GM21526 (cell line): ENCODE measurements around the gene ASPHD1.
A peak's percentile ranks its signal among the peaks of the same experiment; 100 is the strongest.
"Not testable (repeated sequence)": the region's sequence is repeated elsewhere in the genome, so short reads cannot be mapped to it uniquely, and the experiment has no call there.

Experiments used
- ATAC-seq: cut with Tn5 transposase; IDR thresholded peaks from one replicate; pipeline ENCODE4 v1.9.1; 2021; ENCODE audit warnings: moderate library complexity; ENCODE audit not compliant: unreplicated experiment, low FRiP score

Gene ASPHD1, protein sequence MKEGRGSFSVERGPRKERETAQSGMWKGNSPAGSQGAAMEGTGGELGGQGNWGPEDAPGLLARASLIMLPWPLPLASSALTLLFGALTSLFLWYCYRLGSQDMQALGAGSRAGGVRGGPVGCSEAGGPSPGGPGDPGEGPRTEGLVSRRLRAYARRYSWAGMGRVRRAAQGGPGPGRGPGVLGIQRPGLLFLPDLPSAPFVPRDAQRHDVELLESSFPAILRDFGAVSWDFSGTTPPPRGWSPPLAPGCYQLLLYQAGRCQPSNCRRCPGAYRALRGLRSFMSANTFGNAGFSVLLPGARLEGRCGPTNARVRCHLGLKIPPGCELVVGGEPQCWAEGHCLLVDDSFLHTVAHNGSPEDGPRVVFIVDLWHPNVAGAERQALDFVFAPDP

GRCh38 chr16:29900102-29900887 lies at the start of gene ASPHD1:
ASPHD1 (plus strand) TSS chr16:29900488; CDS start chr16:29900972, 484 bp downstream.
- ATAC-seq, result peak; percentile 62

- ATAC-seq, result no peak
These were observed 49.3 kb upstream of the ASPHD1 start for GRCh38 chr16:29850998-29851397.

DNA sequence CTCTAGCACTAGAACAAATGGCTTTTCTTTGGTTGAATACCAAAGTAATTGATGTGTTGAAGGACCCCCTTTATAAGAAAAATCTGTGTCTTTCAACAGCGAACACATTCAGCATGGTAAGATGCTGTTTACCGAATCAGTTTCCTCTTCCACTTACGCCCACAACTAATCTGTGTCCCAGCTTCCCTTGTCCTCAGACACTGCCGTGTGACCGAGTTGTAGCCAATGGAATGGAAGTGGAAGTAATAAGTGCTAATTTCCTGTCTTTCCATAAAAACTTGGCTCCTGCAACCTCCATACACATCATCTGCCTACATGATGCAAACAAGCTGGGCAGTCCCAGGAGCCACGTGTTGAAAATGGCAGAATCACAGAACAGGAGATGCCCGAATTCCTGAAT lies 47.6 kb upstream of the ASPHD1 start:
- no peak for ATAC-seq

DNA sequence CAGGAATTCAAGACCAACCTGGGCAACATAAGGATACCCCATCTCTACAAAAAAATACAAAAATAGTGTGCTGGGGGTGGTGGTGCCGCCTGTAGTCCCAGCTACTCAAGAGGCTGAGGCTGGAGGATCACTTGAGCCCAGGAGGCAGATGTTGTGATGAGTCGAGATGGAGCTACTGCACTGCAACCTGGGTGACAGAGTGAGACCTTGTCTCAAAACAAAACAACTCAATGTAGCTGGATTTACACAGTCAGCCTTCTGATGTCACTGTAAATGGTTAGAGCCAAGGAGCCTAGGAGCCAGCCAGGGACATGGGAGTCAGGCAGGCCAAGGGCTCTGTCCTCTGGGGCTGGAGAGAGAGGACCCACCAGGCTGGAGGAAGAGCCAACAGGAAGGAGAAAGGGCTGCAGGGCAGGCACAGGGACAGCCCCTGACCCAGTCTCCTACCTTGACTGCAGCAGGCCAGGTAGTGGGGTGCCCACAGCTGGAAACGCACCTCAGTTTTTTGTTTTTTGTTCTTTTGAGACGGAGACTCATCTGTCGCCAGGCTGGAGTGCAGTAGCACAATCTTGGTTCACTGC lies 45.7 kb upstream of the ASPHD1 start:
- no peak for ATAC-seq

GRCh38 chr16:29857133-29857760 lies 43.0 kb upstream of the ASPHD1 start:
- ATAC-seq, result no peak

GRCh38 chr16:29858149-29858849 lies 42.0 kb upstream of the ASPHD1 start:
- no peak for ATAC-seq

- no peak for ATAC-seq
These were observed 41.3 kb upstream of the ASPHD1 start for GRCh38 chr16:29858974-29859373.

DNA sequence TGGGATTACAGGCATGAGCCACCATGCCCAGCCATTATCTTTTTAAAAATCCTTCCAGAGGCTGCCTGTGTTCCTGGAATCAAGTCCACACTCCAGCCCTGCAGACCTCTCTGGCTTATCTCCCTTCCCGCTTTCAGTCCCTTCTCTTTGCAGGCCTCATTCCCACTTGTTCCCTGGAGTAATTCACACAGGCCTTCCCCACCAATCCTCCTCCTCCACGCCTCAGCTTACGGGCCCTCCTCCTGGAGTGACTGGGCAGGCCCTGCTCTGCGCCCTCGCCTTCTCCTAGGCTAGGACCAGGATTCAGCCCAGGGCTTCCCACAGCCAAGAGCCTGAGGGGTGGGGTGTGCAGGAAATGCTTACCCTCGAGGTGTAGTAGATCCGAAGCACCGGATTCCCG lies 40.1 kb upstream of the ASPHD1 start:
- ATAC-seq, result no peak

GRCh38 chr16:29862383-29862883 lies 37.9 kb upstream of the ASPHD1 start:
- ATAC-seq, result no peak

- peak; percentile 90 for ATAC-seq
These were observed 37.2 kb upstream of the ASPHD1 start, which contains the start of gene CDIPT for GRCh38 chr16:29862884-29863668. CDIPT (minus strand) TSS chr16:29863226; CDS start chr16:29862857, 369 bp downstream.

DNA sequence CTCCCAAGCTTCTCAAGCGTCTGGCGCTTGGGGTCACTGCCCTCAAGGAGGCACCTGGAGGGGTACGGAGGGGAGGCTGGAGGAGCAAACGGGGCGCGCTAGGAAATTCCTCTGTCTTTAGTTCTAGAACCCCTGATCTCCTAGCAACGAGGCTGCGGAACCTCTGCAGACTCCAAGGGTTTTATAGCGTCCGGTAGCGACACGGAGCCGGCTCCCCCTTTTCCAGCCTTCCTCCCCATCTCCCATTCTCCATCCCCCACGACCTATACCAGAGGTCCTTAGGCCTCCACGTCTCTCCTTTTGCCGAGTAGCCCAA lies 36.7 kb upstream of the ASPHD1 start:
- no peak for ATAC-seq

DNA sequence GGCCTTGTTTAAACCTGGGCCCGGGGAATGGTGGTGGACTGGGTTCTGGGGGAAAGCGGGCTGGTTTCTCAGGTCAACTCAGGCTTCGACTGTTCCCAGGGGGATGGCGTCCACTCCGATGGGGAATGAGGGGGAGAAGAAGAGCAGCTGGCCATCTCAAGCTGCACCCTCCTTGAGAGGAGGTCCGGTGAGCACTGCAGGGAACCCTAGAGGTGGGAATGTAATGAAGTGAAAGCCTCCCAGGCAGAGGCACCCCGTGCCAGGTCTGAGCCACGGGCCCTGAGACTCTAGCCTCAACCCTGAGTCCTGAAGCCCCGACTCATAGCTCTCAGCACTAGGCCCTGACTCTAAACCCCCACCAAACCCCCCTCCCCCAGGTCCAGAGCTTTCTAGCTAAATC lies 36.1 kb upstream of the ASPHD1 start:
- ATAC-seq, result no peak

DNA sequence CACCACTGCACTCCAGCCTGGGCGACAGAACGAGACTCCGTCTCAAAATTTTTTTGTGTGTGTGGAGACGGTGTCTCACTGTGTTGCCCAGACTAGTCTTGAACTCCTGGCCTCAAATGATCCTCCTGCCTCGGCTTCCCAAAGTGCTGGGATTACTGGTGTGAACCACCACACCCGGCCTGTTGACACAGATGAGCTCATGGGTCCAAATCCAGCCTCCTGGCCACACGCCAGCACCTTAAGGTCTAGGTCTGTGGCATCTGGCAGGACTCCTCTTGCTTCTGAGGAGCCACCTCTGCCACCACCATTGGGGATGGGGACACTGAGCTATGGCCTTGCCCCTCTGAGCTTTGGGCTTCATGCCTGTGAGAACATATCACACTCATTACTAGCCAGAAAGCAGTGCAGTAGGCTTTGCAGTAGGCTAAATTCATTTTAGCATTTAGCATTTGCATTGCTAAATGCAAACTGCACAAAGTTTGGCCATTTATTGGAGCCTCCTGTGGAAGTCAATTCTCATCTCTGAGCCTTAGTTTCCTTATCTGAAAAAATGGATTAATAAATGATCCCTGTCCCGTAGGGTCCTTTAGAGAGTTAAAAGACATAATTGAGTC lies 31.8 kb upstream of the ASPHD1 start:
- no peak for ATAC-seq

DNA sequence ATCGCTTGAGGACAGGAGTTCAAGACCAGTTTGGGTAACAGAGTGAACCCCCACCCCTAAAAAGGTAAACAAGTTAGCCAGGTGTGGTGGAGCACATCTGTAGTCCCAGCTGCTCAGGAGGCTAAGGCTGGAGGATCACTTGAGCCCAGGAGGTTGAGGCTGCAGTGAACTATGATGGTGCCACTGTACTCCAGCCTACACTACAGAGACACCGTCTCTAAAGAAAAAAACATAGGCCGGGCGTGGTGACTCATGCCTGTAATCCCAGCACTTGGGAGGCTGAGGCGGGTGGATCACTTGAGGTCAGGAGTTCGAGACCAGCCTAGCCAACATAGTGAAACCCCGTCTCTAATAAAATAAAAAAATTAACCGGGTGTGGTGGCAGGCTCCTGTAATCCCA lies 31.2 kb upstream of the ASPHD1 start:
- ATAC-seq, result not testable (repeated sequence)

GRCh38 chr16:29871822-29872546 lies 28.3 kb upstream of the ASPHD1 start:
- ATAC-seq, result no peak

DNA sequence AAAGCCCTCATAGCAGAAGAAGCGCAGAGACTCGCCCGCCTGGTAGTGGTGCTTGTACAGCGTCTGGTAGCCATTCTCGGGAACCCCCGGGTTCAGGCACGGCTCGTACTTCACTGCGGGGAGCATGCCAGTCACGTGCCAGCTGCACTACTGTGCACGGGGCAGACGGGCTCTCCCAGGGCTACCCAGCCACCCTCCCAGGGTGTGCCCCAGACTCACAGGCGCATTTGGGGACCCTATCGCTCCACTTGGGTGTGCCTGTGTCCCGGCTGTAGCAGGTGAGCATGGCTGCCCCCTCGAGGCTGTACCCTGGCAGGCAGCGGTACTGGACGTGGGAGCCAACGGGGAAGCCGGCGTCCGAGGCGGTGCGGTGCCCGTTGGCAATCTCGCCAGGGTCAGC lies 27.0 kb upstream of the ASPHD1 start:
- no peak for ATAC-seq

DNA sequence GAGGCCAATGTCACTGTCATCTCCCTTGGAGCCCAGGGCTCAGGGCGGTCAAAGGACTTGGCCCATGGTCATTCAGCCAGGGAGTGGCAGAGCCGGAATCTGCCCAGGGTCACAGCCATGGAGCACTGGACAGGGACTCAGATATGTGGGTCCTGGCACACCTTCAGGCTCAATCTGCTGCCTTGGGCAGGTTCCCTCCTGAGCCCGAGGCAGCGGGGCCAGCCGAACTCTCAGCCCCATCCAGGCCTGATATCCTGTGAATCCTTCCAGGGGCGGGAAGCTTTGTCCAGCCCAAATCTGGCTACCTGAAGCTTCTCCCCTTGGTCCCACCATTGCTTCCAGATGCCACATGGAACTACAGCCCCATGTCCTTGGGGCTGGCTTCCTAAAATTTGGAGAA lies 25.1 kb upstream of the ASPHD1 start:
- no peak for ATAC-seq

DNA sequence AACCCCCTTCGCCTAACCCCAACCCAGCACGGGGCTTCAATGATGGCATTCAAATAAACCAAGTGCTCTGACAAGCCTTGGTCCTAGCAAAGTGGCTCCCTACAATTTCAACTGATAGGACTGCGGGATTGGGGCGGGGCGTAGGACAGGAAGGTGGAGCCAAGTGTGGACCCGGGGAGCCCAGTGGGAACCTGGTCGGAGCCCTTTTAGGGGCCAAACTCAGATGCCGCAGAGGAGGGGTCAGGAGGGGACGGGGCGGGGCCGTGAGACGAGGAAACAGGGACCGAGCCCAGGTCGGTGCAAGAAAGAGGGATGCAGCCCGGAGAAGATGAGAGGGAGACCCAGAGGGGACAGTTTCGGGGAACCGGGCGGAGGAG lies 24.1 kb upstream of the ASPHD1 start:
- ATAC-seq, result no peak
